HG02938 (cell line): ENCODE results near the gene LIN7B.

ENCODE experiments used
- ATAC-seq: cut with Tn5 transposase; IDR thresholded peaks from one replicate; pipeline ENCODE4 v1.9.1; 2021; ENCODE audit warnings: mild to moderate bottlenecking, moderate library complexity; ENCODE audit not compliant: unreplicated experiment

The LIN7B gene

GRCh38 chr19:49094505-49095482, 19.4 kb upstream of the LIN7B start:
- ATAC-seq, result no peak

GRCh38 chr19:49097453-49098288, 16.5 kb upstream of the LIN7B start:
- no peak for ATAC-seq

GRCh38 chr19:49098795-49099194, 15.4 kb upstream of the LIN7B start:
- no peak for ATAC-seq

- ATAC-seq, result no peak
Observed at GRCh38 chr19:49101160-49101559, 13.0 kb upstream of the LIN7B start.

GRCh38 chr19:49102303-49102702, 11.9 kb upstream of the LIN7B start:
- no peak for ATAC-seq

- no peak for ATAC-seq
Observed at GRCh38 chr19:49103331-49104085, 10.7 kb upstream of the LIN7B start.

- ATAC-seq, result no peak
Observed at GRCh38 chr19:49104229-49104864, 9.8 kb upstream of the LIN7B start.

- ATAC-seq, result no peak
Observed at GRCh38 chr19:49106648-49107135, 7.5 kb upstream of the LIN7B start.

GRCh38 chr19:49107625-49108459, 6.3 kb upstream of the LIN7B start:
- ATAC-seq, result no peak

GRCh38 chr19:49109051-49109450, 5.1 kb upstream of the LIN7B start:
- no peak for ATAC-seq

- ATAC-seq, result no peak
Observed at GRCh38 chr19:49109569-49110233, 4.5 kb upstream of the LIN7B start.

GRCh38 chr19:49110567-49110966, 3.6 kb upstream of the LIN7B start:
- no peak for ATAC-seq

GRCh38 chr19:49111218-49111998, 2.8 kb upstream of the LIN7B start:
- no peak for ATAC-seq

- no peak for ATAC-seq
Observed at GRCh38 chr19:49114630-49115363, 627 bp downstream of the LIN7B start.

GRCh38 chr19:49116544-49116943, 2.4 kb downstream of the LIN7B start:
- ATAC-seq, result no peak

- no peak for ATAC-seq
Observed at GRCh38 chr19:49117677-49118564, 3.8 kb downstream of the LIN7B start.
